Hematopoietic multipotent progenitor cell treated with erythropoietin and hydrocortisone succinate and interleukin-3 and kit ligand, for 6 days (in vitro differentiated cells): Measurements from ENCODE around the gene EXOC6B.

ENCODE experiments used
- DNase-seq: peaks from one replicate; pipeline ENCODE4 v3.0.0-alpha.2; 2015

EXOC6B gene

GRCh38 chr2:72154386-72154975 is 671.4 kb downstream of the EXOC6B start:
- no peak for DNase-seq

DNA sequence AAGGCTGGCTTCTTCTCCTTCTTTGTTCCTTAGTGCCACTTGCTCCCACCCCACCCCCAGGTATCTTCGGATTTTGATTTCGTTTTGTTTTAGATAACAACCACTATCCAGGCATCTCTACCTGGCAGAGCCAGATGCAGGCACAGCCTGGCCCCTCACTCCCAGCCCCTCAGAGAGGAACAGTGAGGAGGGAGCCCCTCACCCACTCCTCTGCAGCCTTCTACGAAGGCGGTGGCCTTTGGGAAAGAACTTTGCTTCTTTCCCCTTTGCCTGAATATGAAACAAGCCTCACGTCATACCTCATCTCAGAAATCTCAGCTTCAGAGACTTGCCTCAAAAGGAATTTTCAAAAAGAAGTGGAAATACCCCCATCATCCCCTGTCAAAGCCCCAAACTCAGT is 671.9 kb downstream of the EXOC6B start:
- DNase-seq = no peak

DNA sequence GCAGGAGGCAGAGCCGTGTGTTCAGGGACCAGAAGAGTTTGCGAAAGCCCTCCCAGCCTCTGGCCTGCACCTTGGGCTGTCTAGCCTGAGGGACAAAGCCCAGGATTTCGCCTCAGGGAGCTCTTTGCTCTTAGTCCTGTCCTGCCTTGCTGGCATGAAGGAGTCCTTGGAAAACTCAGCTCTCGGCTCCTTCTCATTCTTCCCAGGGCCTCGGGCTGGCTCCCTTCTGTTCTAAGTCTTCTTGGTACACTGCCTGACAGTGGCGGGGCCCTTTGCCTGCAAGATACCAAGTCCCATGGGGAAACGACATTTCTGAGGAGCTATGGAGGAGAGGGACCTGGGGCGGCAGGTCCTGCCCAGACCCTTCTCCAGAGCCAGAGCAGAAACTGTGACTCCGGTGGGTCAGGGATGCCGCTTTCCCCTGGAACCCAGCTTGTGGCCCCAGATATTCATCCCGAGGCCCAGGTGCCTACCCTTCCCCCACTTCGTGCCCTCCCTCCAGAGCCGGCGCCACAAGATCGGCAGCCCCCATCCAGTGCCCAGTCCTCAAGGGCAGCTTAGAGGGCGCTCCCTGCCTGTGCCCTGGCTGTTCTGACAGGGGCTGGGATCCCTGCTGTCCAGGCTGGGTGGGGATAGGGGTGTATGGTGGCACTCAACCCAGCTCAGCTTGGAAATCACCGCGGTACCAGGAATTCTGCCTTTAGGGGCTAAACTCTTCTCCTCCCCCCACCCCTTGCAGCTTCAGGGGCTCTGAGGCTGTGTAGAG is 672.6 kb downstream of the EXOC6B start:
- no peak for DNase-seq

- DNase-seq = no peak
These were observed 674.9 kb downstream of the EXOC6B start for GRCh38 chr2:72150861-72151356.

GRCh38 chr2:72150157-72150860 is 675.5 kb downstream of the EXOC6B start:
- DNase-seq = peak; percentile 82

GRCh38 chr2:72149556-72150156 is 676.2 kb downstream of the EXOC6B start:
- DNase-seq = no peak

DNA sequence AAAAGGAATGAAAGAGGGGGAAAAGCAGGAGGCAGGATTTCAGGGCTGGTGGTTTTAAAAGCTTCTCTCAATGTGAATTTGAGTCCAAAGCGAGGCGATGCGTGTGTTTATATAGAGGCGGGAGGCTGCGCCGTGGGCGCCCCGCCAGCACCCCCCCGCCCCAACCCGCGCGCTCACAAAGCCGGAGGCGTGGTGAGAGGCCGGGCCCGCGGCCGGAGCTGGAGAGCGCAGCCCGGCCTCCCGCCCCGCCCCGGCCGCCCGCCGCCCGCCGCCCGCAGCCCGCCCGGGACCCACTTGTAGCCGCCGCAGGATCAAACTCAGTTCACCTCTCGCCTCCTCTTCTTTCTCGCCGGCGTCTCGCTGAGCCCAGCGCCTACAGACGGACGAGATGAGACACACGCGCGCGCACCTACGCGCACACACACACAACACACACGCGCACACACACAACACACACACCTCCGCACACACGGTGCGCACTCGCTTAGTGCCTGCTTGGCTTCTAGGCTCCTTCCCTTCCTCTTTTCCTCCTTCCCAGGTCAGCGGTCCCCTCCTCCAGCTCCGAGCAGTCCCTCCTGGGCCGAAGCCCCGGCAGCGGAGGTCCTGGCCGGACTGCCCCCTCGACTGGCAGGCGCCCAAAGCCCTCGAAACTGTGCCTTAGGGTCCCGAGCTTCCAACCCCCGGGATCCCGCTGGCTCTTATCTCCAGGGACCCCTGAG is 676.8 kb downstream of the EXOC6B start:
- DNase-seq = peak; percentile 24

DNA sequence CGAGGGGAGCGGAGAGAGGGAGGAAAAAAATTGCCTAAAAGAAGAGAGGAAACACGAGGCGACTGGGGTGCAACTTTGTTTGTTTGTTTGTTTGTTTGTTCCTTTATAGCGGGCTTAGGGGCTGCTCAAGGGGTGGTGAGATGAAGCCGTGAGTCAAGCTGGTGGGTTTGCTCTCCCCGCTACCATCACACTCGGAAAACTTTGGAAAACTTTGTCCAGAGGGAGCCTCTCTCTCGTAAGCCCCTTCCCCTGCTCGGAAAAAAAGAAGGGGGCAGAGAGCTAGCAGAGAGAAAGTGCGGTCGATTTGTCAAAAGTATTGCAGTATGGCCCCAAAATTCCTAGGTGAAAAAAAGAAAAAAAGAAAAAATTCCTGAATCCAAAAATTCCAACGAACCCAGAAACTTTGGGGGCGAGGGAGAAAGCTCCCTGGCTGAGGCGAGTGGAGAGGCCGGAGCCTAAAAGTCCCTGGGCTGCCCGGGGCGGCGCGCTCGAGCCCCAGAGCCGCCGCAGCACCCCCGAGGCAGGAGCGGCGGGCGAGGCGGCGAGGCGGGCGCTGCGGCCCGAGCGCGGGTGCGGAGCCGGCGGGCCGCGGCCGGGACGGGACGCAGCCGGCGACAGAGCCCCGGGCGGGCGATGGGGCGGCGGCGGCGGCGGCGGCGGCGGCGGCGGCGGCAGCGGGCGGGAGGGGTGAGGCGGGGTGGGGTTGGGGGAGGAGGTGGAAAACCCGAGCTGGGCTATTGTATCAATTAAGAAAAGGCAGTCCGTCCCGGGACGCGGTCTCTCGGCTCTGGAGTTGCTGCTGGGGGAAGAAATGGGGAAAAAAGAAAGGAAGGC is 677.6 kb downstream of the EXOC6B start:
- DNase-seq = no peak

- no peak for DNase-seq
These were observed 678.4 kb downstream of the EXOC6B start, which contains the start of gene CYP26B1 for GRCh38 chr2:72147303-72147971. CYP26B1 (minus strand) TSS chr2:72147862; CDS start chr2:72147834, 28 bp downstream.

DNA sequence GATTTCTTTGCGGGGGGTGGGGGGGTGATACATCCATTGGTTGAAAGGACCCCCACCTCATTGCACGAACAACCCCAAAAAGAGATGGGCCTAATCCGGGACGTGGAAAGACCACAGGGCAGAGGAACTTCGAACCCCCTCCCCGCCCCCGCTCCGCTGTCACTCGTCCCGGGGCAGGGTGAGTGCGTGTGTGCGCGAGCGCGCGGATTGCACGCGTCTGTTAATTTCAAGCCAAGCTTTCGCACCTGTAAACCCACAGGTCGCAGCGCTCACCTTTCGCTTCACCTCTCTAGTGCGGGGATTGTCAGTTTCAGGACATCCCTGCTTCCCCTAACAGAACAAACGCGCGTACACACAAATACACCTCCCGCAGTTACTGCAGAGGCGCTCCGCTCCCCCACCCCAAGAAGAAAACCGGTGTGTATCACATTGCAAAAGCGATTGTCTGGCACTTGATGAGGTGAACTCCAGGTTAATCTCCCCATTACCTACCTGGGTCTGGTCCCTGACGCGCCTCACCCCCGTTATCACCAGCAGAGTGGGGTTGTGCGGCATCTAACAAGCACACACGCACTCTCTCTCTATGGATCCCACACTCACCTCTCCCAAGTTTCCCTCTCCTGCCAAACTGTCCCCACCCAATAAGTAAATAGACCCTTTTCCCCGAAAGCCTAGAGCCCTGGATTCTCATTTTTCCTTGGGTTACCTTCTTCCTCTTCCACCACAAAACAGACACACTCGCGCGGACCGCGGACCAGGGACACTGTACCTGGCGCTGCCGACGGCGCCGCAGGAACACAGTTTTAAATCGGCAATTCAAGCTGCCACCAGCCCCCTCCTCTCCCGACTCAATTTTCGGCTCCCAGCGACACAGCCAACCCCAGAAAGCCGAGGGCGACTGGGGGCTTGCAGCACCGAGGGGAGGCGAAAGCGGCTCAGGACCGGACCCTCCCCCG is 679.2 kb downstream of the EXOC6B start:
- no peak for DNase-seq

DNA sequence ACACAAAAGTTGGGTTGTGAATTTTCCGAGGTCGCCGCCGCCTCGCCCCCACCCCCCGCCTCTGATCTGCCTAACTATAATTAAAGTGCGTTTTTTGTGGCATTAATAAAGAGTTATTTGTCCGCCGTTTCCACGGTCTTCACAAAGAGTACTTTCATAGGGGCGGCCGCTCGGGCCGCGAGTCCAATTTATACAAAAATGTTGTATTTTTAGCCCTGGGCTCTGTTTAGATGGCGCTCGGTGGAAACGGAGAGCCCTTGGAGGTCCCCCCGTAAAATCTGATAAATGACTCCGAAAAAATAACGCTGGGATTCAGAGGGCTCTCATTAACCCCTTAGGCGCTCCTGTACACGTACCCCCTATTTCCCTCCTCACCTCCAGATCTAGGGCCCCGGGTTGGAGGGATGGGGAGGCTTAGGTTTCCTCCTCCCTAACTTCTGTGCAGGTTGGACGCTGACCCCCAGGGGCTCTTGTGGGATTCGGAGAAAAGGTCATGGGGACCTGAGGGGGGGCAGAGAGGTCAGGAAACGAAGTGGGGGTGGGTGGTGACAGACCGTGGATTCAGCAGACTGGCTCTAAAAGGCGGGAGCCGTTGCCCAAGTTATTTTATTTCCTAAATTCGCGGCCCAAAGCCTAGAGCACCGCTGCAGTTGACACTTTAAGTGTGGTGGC is 680.0 kb downstream of the EXOC6B start:
- no peak for DNase-seq

DNA sequence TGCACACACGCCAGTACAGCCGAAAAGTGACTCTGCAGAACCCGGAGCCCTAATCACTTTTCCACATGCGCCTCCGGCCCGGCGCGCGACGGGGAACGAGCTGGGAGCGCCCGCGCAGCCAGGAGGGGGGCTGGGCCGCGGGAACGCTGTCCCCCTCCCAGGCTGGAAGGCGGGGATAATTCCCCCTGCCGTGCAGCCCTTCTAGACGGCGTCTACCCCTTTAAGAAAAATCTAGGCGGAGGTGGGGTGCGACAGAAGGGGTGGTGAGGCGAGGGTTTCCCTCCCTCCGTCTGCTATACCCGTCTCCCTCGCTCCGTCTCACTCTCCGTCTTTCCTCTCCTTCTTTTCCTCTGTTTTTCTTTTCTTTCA is 680.6 kb downstream of the EXOC6B start:
- peak; percentile 21 for DNase-seq

DNA sequence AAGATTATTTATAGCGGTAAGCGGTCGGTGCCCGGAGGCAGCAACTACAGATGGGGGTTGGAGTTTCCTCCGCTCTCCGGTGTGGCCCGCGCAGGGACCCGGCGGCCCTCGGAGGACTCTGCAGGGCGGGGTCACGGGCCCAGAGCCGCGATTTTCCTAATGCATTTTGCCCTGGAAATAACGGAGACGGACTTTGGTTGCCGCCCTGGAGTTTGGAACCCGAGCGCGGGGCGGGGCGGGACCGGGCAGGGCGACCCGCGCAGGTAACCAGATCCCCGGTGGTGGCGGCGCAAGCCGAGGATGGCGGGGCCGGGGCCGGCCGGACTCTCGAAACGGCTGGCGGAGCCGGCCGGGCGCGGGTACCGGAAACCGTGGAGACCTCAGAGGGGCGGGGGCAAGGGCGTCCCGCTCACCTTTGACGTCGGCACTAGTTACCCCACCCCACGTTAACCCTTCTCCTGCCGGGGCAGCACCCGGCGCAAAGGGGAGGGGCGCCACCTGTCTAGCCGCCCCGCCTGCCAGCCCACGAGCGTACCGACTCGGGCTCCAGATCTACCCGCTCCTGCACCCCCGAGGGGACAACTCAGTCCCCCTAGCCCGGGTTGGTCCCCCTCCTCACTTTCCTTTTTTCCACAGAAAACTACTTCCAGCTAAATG is 681.1 kb downstream of the EXOC6B start:
- no peak for DNase-seq

DNA sequence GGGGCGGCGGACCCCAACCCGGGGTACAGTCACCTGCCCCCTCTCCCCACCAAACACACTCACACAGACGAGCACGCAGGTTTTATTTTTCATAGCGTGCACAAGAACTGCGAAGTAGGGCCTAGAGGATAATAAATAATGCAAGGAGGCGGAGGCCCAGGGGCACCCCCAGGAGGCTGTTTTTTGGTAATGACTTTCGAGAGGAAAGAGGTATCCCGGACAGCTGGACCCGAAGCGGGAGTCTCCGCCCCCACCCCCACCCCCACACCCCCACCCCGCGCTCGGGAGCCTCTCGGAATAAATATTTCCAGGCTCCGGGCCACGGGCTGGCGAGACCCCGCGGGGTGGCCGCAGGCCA is 681.6 kb downstream of the EXOC6B start:
- no peak for DNase-seq

GRCh38 chr2:72143441-72144273 is 682.2 kb downstream of the EXOC6B start:
- DNase-seq = no peak

DNA sequence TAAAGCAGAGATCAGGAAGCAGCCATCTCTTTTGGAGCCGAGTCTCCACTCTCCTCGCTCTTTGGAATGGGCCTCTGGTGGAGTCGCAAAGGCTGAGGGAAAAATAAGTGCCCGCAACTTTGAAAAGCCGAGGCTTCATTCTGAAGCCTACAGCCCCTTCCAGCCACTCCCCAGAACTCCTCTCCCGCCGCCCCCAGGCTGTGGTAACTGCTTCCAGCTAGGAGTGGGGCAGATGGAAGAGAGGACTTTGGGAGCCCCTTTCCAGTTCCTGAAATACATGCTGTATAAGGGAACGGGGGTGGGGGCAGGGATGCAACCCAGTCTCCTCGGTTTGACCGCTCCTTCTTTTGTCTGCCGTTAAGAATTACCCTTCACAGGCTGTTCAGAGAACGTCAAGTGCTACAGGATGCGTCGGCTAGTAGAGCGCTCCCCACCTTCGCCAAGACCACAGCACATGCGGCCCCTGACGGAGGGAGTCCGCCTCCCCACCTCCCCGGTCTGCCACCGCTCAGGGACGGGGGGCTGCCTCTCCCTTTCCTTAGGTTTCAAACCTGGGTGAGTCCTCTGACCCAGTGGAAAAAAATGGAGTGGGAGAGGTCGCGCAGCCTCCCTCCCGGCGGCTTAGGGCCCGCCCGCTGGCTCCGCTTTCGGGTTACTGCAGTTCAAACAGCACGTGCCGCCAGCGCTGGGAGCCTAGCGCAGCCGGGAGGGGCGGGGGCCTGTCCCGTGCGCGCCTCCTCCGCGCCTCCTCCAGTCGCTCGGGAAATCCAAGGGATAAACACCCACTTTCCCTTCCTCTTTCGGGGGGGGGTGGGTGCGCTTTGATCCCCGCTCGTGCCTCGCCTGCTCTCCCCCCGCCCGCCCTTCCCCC is 683.0 kb downstream of the EXOC6B start:
- DNase-seq = peak; percentile 37

GRCh38 chr2:72141881-72142451 is 683.9 kb downstream of the EXOC6B start:
- DNase-seq = no peak
